PC-9 (cell line): ENCODE data around the gene LPAR2. TPM values are rescaled to one million over a fixed set of nuclear protein-coding genes. Genes with fewer than 3 reads are reported as not detected.

ENCODE experiments used
- BruUV-seq: library from RNA; stranded (reverse); fragments of 400-500 nt; replicated peaks from 2 replicates; lab custom pipeline; 2021; lab: Mats Ljungman, UMichigan
- CTCF ChIA-PET: fragments of 300-600 bp; sonication (Branson Sonifier 250); formaldehyde crosslinking; loops from one replicate; lab custom pipeline; 2022; ENCODE audit warnings: antibody characterized with exemption; lab: Charles Lee
- POLR2A ChIA-PET: fragments of 300-600 bp; sonication (Branson Sonifier 250); formaldehyde crosslinking; loops from one replicate; lab custom pipeline; 2022; ENCODE audit warnings: antibody characterized with exemption; ENCODE audit not compliant: unreplicated experiment; lab: Charles Lee
- DNase-seq, 2 experiments: peaks; one replicate each; pipeline versions ENCODE4 v3.0.0 to v3.0.0-alpha.2; 2015 to 2022; ENCODE audit warnings: mixed read lengths in 1 of 2
- H2AFZ ChIP-seq: fragments of 200-600 bp; sonication (generic); 2 replicates; pipeline ENCODE4 v1.8.1; 2017; ENCODE audit warnings: antibody characterized with exemption
- H3F3A ChIP-seq: fragments of 200-600 bp; sonication (generic); 2 replicates; pipeline ENCODE4 v1.8.1; 2017; ENCODE audit warnings: antibody characterized with exemption, mild to moderate bottlenecking, low read depth; ENCODE audit not compliant: insufficient read depth
- H3K27ac ChIP-seq: fragments of 200-600 bp; sonication (generic); 2 replicates; pipeline ENCODE4 v1.6.1; 2016; ENCODE audit warnings: mixed run types
- H3K27me3 ChIP-seq: fragments of 200-600 bp; sonication (generic); 2 replicates; pipeline ENCODE4 v1.6.1; 2016; ENCODE audit warnings: low read depth, mixed run types; ENCODE audit not compliant: insufficient read depth
- H3K36me3 ChIP-seq: fragments of 200-600 bp; sonication (generic); 2 replicates; pipeline ENCODE4 v1.6.1; 2016; ENCODE audit warnings: low read depth, mixed run types
- H3K4me1 ChIP-seq: fragments of 200-600 bp; sonication (generic); replicated peaks from 2 replicates; pipeline ENCODE4 v1.6.1; 2016; ENCODE audit warnings: mixed run types; ENCODE audit not compliant: insufficient read depth
- H3K4me2 ChIP-seq: fragments of 200-600 bp; sonication (generic); 2 replicates; pipeline ENCODE4 v1.6.1; 2017; ENCODE audit warnings: mixed run types
- H3K4me3 ChIP-seq: fragments of 200-600 bp; sonication (generic); 2 replicates; pipeline ENCODE4 v1.6.1; 2016; ENCODE audit warnings: mixed run types
- H3K79me2 ChIP-seq: fragments of 200-600 bp; sonication (generic); 2 replicates; pipeline ENCODE4 v1.6.1; 2017; ENCODE audit warnings: low read depth, mixed run types
- H3K9me2 ChIP-seq: fragments of 200-600 bp; sonication (generic); 2 replicates; pipeline ENCODE4 v1.8.1; 2017; ENCODE audit warnings: mild to moderate bottlenecking; ENCODE audit not compliant: insufficient read depth
- H3K9me3 ChIP-seq: fragments of 200-600 bp; sonication (generic); 2 replicates; pipeline ENCODE4 v1.8.1; 2016; ENCODE audit warnings: low read depth; ENCODE audit not compliant: insufficient read depth
- H4K20me1 ChIP-seq: fragments of 200-600 bp; sonication (generic); 2 replicates; pipeline ENCODE4 v1.8.1; 2017; ENCODE audit not compliant: insufficient read depth
- EZH2 ChIP-seq: fragments of 200-600 bp; sonication (generic); IDR thresholded peaks from 2 replicates; pipeline ENCODE4 v1.8.0; 2017; ENCODE audit warnings: antibody characterized with exemption, low read depth
- intact Hi-C: fragments of 100-400 bp; cut with micrococcal nuclease; formaldehyde crosslinking; loops from one replicate; pipeline ENCODE4 v1.10.0; 2022; ENCODE audit not compliant: unreplicated experiment
- total RNA-seq: library from RNA; stranded (reverse); gene quantifications from 2 replicates; pipeline ENCODE4 v1.2.3, GENCODE V29; 2021
- TF ChIP-seq, protein P1 (sequence below): fragments of 200-600 bp; sonication (generic); conservative IDR thresholded peaks from 2 replicates; pipeline ENCODE4 v1.6.1; 2017; ENCODE audit warnings: mixed run types, antibody characterized with exemption, mild to moderate bottlenecking, moderate library complexity

The LPAR2 gene
- total RNA-seq, 1 experiment from 2014 or later, result 29.2 TPM

DNA sequence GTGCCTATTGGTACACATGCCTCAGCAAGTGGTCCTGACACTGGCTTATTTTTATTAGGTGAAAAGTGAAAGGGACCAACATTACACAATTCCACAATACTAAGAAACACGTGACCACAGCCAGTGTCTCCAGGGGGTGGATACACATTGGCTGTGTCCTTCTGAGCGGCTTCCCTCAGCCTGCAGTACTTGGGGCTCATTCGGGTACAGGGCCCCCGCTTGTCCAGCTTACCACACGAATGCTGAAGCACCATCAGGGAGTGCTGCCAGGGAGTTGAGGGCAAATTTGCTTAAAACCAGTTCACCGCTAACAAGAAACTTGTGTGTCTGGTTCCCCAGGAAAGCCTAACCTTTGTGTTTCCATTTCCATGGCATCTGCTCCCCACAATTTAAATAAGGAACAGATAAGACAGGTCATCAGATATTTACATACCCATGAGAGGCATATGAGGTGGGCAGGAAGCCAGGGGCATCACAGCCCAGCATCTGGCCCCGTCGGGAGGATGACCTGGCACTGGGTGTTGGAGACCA lies 32.8 kb downstream of the LPAR2 start:
- peak overlapping the region; percentile 82 for H3K4me2 ChIP-seq
- no peaks in the 10 kb centered on the region for H3K79me2 ChIP-seq
- DNase-seq, result peak; percentile 70 to 99
- H3F3A ChIP-seq, result peaks cover 57% of the 10 kb centered on the region
- ChIA-PET CTCF (no interaction called here), POLR2A (no interaction called here)
- peaks cover 78% of the 10 kb centered on the region for H3K4me1 ChIP-seq
- H3K36me3 ChIP-seq, result no peaks in the 10 kb centered on the region
- H3K27me3 ChIP-seq, result no peaks in the 10 kb centered on the region
- H2AFZ ChIP-seq, result no peak overlapping the region
- H3K4me3 ChIP-seq, result peak overlapping the region; percentile 9; the same call in 1 of the 2 replicates
- intact Hi-C loops, result loop anchor here (1.0 kb wide), 1 partner anchor 11 kb away; no protein-coding TSS in a partner anchor
- H3K9me3 ChIP-seq, result no peaks in the 10 kb centered on the region
- H4K20me1 ChIP-seq, result no peaks in the 10 kb centered on the region
- H3K9me2 ChIP-seq, result no peaks in the 10 kb centered on the region
- H3K27ac ChIP-seq, result peak overlapping the region; percentile 88
- no TSS peak for BruUV-seq
- no peak for TF ChIP-seq EZH2

DNA sequence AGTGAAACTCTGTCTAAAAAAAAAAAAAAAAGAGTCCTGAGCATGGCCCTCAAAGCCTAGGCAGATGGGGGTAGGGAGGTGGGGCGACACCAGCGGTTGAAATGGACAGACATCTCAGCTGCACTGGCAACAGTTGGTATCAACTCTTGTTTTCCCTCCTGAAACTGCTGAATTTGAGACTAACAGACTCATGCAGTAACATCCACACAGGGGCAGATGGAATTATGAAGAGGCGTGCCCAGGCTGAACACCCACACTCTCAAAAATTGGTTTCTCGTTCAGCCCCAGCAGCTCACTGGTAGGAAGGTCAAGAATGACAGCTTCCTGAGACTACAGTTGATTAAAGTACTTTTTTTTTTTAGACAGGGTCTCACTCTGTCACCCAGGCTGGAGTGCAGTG lies 33.6 kb downstream of the LPAR2 start:
- peak overlapping the region; percentile 82 for H3K4me2 ChIP-seq
- H3K27me3 ChIP-seq, result no peaks in the 10 kb centered on the region
- peak overlapping the region; percentile 88 for H3K27ac ChIP-seq
- intact Hi-C loops, result no loop called here
- TF ChIP-seq EZH2, result no peak
- TF ChIP-seq, protein P1, sequence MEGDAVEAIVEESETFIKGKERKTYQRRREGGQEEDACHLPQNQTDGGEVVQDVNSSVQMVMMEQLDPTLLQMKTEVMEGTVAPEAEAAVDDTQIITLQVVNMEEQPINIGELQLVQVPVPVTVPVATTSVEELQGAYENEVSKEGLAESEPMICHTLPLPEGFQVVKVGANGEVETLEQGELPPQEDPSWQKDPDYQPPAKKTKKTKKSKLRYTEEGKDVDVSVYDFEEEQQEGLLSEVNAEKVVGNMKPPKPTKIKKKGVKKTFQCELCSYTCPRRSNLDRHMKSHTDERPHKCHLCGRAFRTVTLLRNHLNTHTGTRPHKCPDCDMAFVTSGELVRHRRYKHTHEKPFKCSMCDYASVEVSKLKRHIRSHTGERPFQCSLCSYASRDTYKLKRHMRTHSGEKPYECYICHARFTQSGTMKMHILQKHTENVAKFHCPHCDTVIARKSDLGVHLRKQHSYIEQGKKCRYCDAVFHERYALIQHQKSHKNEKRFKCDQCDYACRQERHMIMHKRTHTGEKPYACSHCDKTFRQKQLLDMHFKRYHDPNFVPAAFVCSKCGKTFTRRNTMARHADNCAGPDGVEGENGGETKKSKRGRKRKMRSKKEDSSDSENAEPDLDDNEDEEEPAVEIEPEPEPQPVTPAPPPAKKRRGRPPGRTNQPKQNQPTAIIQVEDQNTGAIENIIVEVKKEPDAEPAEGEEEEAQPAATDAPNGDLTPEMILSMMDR, result no peak
- POLR2A ChIA-PET, result no interaction called here
- H3F3A ChIP-seq, result peaks cover 64% of the 10 kb centered on the region
- DNase-seq, result peak in 1 of 2 experiments; percentile 21
- H2AFZ ChIP-seq, result no peak overlapping the region
- BruUV-seq, result no TSS peak
- H4K20me1 ChIP-seq, result no peaks in the 10 kb centered on the region
- H3K79me2 ChIP-seq, result no peaks in the 10 kb centered on the region
- no peaks in the 10 kb centered on the region for H3K36me3 ChIP-seq
- peak overlapping the region; percentile 9; the same call in 1 of the 2 replicates for H3K4me3 ChIP-seq
- H3K4me1 ChIP-seq, result peaks cover 78% of the 10 kb centered on the region
- no peaks in the 10 kb centered on the region for H3K9me3 ChIP-seq
- CTCF ChIA-PET, result no interaction called here
- no peaks in the 10 kb centered on the region for H3K9me2 ChIP-seq

DNA sequence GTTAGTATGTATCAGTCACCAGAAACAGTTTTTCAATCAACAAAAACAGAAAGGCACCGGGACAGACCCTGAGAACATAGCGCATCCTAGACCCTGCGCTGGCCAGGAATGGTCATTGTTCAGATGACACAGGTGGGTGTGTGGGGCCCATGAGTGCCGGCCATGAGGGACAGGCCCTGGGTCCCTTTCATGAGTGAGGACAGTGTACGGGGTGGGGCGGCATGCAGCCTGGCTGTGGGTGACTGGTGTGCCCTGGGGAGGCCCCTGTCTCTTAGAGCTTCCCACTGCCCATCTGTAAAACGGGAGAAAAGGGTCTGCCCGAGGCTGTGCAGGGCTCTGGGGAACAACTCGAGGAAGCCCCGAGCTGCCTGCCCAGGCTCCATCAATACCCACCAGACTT lies 35.3 kb downstream of the LPAR2 start:
- no peaks in the 10 kb centered on the region for H4K20me1 ChIP-seq
- peaks cover 75% of the 10 kb centered on the region for H3K4me1 ChIP-seq
- no peaks in the 10 kb centered on the region for H3K9me3 ChIP-seq
- ChIA-PET CTCF (no interaction called here), POLR2A (no interaction called here)
- H3K36me3 ChIP-seq, result no peaks in the 10 kb centered on the region
- BruUV-seq, result no TSS peak
- no peak overlapping the region for H2AFZ ChIP-seq
- H3F3A ChIP-seq, result peaks cover 64% of the 10 kb centered on the region
- DNase-seq, result peak in 1 of 2 experiments; percentile 22
- intact Hi-C loops, result no loop called here
- H3K27me3 ChIP-seq, result no peaks in the 10 kb centered on the region
- peak overlapping the region; percentile 80 for H3K4me2 ChIP-seq
- no peak overlapping the region for H3K4me3 ChIP-seq
- TF ChIP-seq EZH2, result no peak
- TF ChIP-seq, protein P1, result no peak
- H3K79me2 ChIP-seq, result no peaks in the 10 kb centered on the region; the same call in 1 of the 2 replicates
- no peaks in the 10 kb centered on the region for H3K9me2 ChIP-seq
- H3K27ac ChIP-seq, result peak overlapping the region; percentile 88
